HEK293 (cell line): ENCODE data around the gene NPAS1.
A peak's percentile ranks its signal among the peaks of the same experiment; 100 is the strongest.

Source experiments
- CTCF ChIA-PET: fragments of 350-600 bp; formaldehyde crosslinking; extraction: SDS; loops from one replicate; lab custom pipeline; 2021; ENCODE audit warnings: antibody characterized with exemption; lab: Yijun Ruan, JAX
- POLR2A ChIA-PET: fragments of 300-600 bp; formaldehyde crosslinking; extraction: SDS; loops from one replicate; lab custom pipeline; 2020; ENCODE audit warnings: antibody characterized with exemption, inconsistent platforms; lab: Yijun Ruan, JAX
- H3K27ac ChIP-seq: fragments of 200-500 bp; sonication (Bioruptor generic); 2 replicates; pipeline ENCODE4 v1.5.1; 2014; ENCODE audit warnings: low read depth, low read length, control low read depth, inconsistent platforms; ENCODE audit errors: extremely low read depth
- H3K36me3 ChIP-seq, 2 experiments: fragments of 200-500 bp in 1 of 2; sonication (Bioruptor generic) in 1 of 2; 1 replicate in 1 of 2; 2 replicates in 1 of 2; pipeline ENCODE4 v1.5.1; 2014 to 2017; ENCODE audit warnings: inconsistent platforms in 2 of 2, low read length in 2 of 2; ENCODE audit not compliant: control insufficient read depth in 2 of 2, insufficient read depth in 1 of 2
- H3K4me1 ChIP-seq: fragments of 200-500 bp; sonication (Bioruptor generic); 2 replicates; pipeline ENCODE4 v1.5.1; 2014; ENCODE audit warnings: mild to moderate bottlenecking, low read length, inconsistent platforms; ENCODE audit not compliant: control insufficient read depth, insufficient read depth
- H3K4me3 ChIP-seq: 2 replicates; pipeline ENCODE4 v1.5.1; 2011; ENCODE audit warnings: low read depth, mild to moderate bottlenecking, control low read depth, low read length, moderate library complexity
- H3K9me3 ChIP-seq: fragments of 200-500 bp; sonication (Bioruptor generic); 2 replicates; pipeline ENCODE4 v1.5.1; 2014; ENCODE audit warnings: low read depth, low read length, inconsistent platforms; ENCODE audit not compliant: control insufficient read depth, insufficient read depth
- EGR2 ChIP-seq: fragments of 450-650 bp; formaldehyde crosslinking; IDR thresholded peaks from 2 replicates; pipeline ENCODE4 v1.5.1; 2016; ENCODE audit warnings: low read depth, missing biosample characterization, missing genetic modification characterization
- HOXD13 ChIP-seq: sonication (generic); formaldehyde crosslinking; IDR thresholded peaks from 2 replicates; pipeline ENCODE4 v1.8.0; 2022; ENCODE audit warnings: missing genetic modification reagents, borderline replicate concordance
- KLF16 ChIP-seq: fragments of 450-650 bp; formaldehyde crosslinking; IDR thresholded peaks from 2 replicates; pipeline ENCODE4 v1.5.1; 2017; ENCODE audit warnings: missing biosample characterization, missing genetic modification characterization
- KLF17 ChIP-seq: fragments of 450-650 bp; formaldehyde crosslinking; IDR thresholded peaks from 2 replicates; pipeline ENCODE4 v1.5.1; 2016; ENCODE audit warnings: missing biosample characterization, missing genetic modification characterization
- KLF8 ChIP-seq: fragments of 450-650 bp; formaldehyde crosslinking; IDR thresholded peaks from 2 replicates; pipeline ENCODE4 v1.5.1; 2016; ENCODE audit warnings: missing biosample characterization, missing genetic modification characterization
- PRDM10 ChIP-seq: fragments of 450-650 bp; formaldehyde crosslinking; IDR thresholded peaks from 2 replicates; pipeline ENCODE4 v1.5.1; 2016; ENCODE audit warnings: missing biosample characterization, missing genetic modification characterization
- REST ChIP-seq: fragments of 450-650 bp; formaldehyde crosslinking; IDR thresholded peaks from 2 replicates; pipeline ENCODE4 v1.5.1; 2016; ENCODE audit warnings: missing biosample characterization, missing genetic modification characterization
- ZFP37 ChIP-seq: fragments of 450-650 bp; formaldehyde crosslinking; IDR thresholded peaks from 2 replicates; pipeline ENCODE4 v1.5.1; 2016; ENCODE audit warnings: missing biosample characterization, missing genetic modification characterization
- ZNF239 ChIP-seq: fragments of 450-650 bp; formaldehyde crosslinking; IDR thresholded peaks from 2 replicates; pipeline ENCODE4 v1.5.1; 2016; ENCODE audit warnings: missing biosample characterization, missing genetic modification characterization
- ZNF48 ChIP-seq: fragments of 450-650 bp; formaldehyde crosslinking; IDR thresholded peaks from 2 replicates; pipeline ENCODE4 v1.5.1; 2016; ENCODE audit warnings: missing biosample characterization, missing genetic modification characterization
- ZNF529 ChIP-seq: fragments of 450-650 bp; formaldehyde crosslinking; IDR thresholded peaks from 2 replicates; pipeline ENCODE4 v1.5.1; 2017; ENCODE audit warnings: missing genetic modification characterization, missing biosample characterization; ENCODE audit not compliant: insufficient replicate concordance
- ZNF701 ChIP-seq: fragments of 450-650 bp; formaldehyde crosslinking; IDR thresholded peaks from 2 replicates; pipeline ENCODE4 v1.5.1; 2016; ENCODE audit warnings: missing biosample characterization, missing genetic modification characterization

NPAS1 gene

GRCh38 chr19:47072323-47072722 lies 52.7 kb downstream of the NPAS1 start (continued):
- TF ChIP-seq KLF8 (tag by site-specific recombination) (no peak), ZNF239 (tag by site-specific recombination) (no peak), EGR2 (no peak), PRDM10 (tag by site-specific recombination) (no peak), ZNF701 (tag by site-specific recombination) (no peak), KLF17 (tag by site-specific recombination) (no peak), ZNF529 (no peak), HOXD13 (CRISPR knock-in tag) (no peak), ZNF48 (tag by site-specific recombination) (no peak), ZFP37 (tag by site-specific recombination) (no peak), REST (tag by site-specific recombination) (no peak)

- Histone ChIP-seq H3K4me1 (no peaks in the 10 kb centered on the region), H3K36me3 (peaks cover 35 to 93% of the 10 kb centered on the region in 2 experiments; a peak in 2 of 3 replicates)
- POLR2A ChIA-PET = no interaction called here
- TF ChIP-seq REST (tag by site-specific recombination) = peak; percentile 80
- no peak for TF ChIP-seq KLF16
- TF ChIP-seq, all 188 proteins: peak for 1
- no peak overlapping the region for H3K27ac ChIP-seq
- CTCF ChIA-PET = interaction anchor here (0.9 to 1.5 kb wide), 2 partner anchors 37 to 60 kb away, joined by 3 to 4 read pairs; no protein-coding TSS in a partner anchor
- H3K4me3 ChIP-seq = no peak overlapping the region
- H3K9me3 ChIP-seq = no peaks in the 10 kb centered on the region
Observed at GRCh38 chr19:47073574-47073973, 53.9 kb downstream of the NPAS1 start.
